ENCODE data around the gene OR1A2. TPM values are rescaled to one million over a fixed set of nuclear protein-coding genes. Genes with fewer than 3 reads are reported as not detected.

Gene OR1A2, protein sequence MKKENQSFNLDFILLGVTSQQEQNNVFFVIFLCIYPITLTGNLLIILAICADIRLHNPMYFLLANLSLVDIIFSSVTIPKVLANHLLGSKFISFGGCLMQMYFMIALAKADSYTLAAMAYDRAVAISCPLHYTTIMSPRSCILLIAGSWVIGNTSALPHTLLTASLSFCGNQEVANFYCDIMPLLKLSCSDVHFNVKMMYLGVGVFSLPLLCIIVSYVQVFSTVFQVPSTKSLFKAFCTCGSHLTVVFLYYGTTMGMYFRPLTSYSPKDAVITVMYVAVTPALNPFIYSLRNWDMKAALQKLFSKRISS
- total RNA-seq (not detected), polyA plus RNA-seq (not detected)
- long read RNA-seq, donor 1, result 0 reads
- long read RNA-seq, donor 2, result 0 reads
- long read RNA-seq, donor 3, result 0 reads

DNA sequence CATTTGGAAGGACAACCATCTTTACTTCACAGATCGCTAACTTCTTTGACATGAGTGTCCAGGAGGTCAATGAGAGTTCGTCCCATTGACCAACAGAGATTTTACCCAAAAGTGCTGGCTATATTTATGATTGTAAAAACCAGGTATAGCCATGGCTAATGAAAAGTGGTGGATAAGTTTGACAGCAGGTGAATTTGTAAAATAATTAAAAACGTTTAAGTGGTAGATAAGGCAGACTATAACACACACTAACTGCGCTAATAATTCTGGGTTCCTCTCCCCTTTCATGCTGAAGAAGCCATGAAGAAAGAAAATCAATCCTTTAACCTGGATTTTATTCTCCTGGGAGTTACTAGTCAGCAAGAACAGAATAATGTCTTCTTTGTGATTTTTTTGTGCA, at the start of gene OR1A2:
TSS of gene OR1A2 (plus strand) at position 301 of the 400 bp plus-strand sequence. CDS start at position 301, 0 bp downstream.
- no peak for ATAC-seq
- 71 to 74% (median 73%) methylated on average over 4 of the region's 4 CpGs for WGBS, 4 donors

DNA sequence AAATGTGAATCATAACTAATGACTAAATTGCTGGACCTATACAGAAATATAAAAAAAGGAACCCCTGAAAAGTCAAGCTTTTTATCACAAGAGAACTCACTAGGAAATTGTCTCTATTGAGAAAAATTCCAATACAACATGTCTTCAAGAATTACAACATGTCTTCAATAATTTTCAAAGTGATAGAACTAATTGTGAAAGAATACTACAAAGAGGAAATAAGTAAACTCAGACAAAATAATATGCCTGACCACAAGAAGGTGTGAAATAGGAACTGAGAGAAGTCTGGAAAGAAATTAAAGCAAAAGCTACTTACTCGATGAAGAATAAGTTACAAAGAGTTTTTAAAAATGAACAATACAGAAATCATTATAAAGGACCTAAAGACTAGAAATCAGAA, 40.1 kb upstream of the OR1A2 start:
- Histone ChIP-seq H3K27me3 (peaks cover 0 to 10% (median 0%) of the 10 kb centered on the region in 9 donors), H3K4me3 (no peak overlapping the region), H3K9me3 (peaks cover 0 to 12% (median 0%) of the 10 kb centered on the region in 12 donors), H3K36me3 (no peaks in the 10 kb centered on the region), H3K4me1 (peaks cover 0 to 8% (median 0%) of the 10 kb centered on the region in 12 donors), H3K27ac (no peak overlapping the region)
- ATAC-seq, result no peak
- DNase-seq, result no peak
- TF ChIP-seq, protein P1, sequence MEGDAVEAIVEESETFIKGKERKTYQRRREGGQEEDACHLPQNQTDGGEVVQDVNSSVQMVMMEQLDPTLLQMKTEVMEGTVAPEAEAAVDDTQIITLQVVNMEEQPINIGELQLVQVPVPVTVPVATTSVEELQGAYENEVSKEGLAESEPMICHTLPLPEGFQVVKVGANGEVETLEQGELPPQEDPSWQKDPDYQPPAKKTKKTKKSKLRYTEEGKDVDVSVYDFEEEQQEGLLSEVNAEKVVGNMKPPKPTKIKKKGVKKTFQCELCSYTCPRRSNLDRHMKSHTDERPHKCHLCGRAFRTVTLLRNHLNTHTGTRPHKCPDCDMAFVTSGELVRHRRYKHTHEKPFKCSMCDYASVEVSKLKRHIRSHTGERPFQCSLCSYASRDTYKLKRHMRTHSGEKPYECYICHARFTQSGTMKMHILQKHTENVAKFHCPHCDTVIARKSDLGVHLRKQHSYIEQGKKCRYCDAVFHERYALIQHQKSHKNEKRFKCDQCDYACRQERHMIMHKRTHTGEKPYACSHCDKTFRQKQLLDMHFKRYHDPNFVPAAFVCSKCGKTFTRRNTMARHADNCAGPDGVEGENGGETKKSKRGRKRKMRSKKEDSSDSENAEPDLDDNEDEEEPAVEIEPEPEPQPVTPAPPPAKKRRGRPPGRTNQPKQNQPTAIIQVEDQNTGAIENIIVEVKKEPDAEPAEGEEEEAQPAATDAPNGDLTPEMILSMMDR (IDR thresholded peaks at IDR 0.05), result no peak
- TF ChIP-seq POLR2A (IDR thresholded peaks at IDR 0.05), result no peak
- 74 to 83% (median 80%) methylated on average over 1 of the region's 1 CpG for WGBS, 4 donors
- intact Hi-C loops (cut with DNase I), result no loop called here

More for the DNA sequence above, at the start of gene OR1A2:
- Histone ChIP-seq H3K27ac (no peak within 1 kb of the TSS), H3K9me3 (peaks cover 0 to 16% (median 7%) of the 10 kb centered on the region in 12 donors), H3K27me3 (peaks cover 0 to 17% (median 0%) of the 10 kb centered on the region in 9 donors), H3K36me3 (no peaks in the 10 kb centered on the region), H3K4me1 (no peaks in the 10 kb centered on the region), H3K4me3 (no peak within 1 kb of the TSS)
- TF ChIP-seq, protein P1 (IDR thresholded peaks at IDR 0.05), result no peak
- TF ChIP-seq POLR2A (IDR thresholded peaks at IDR 0.05), result no peak
- intact Hi-C loops (cut with DNase I), result no loop called here
- DNase-seq, result no peak

DNA sequence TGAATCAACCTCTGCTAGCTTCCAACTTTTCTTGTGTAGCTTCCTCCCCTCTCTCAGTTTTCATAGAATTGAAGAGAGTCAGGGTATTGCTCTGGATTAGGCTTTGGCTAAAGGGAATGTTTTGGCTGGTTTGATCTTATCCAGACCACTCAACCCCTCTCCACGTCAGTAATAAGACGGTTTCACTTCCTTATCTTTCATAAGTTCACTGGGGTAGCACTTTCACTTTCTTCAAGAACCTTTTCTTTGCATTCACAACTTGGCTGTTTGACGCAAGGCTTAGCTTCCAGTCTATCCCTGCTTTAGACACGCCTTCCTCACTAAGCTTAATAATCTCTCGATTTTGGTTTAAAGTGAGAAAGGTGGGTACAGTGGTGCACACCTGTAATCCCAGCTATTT, 29.7 kb upstream of the OR1A2 start:
- Histone ChIP-seq H3K4me3 (no peak overlapping the region), H3K27ac (no peak overlapping the region), H3K9me3 (peaks cover 0 to 13% (median 0%) of the 10 kb centered on the region in 12 donors), H3K27me3 (peaks cover 0 to 6% (median 0%) of the 10 kb centered on the region in 9 donors), H3K36me3 (no peaks in the 10 kb centered on the region), H3K4me1 (peaks cover 0 to 6% (median 0%) of the 10 kb centered on the region in 12 donors)
- 56 to 61% (median 59%) methylated on average over 5 of the region's 5 CpGs for WGBS, 4 donors
- DNase-seq (no peak), ATAC-seq (no peak)
- TF ChIP-seq, protein P1 (IDR thresholded peaks at IDR 0.05), result no peak
- no peak for TF ChIP-seq POLR2A (IDR thresholded peaks at IDR 0.05)
- intact Hi-C loops (cut with DNase I), result no loop called here

DNA sequence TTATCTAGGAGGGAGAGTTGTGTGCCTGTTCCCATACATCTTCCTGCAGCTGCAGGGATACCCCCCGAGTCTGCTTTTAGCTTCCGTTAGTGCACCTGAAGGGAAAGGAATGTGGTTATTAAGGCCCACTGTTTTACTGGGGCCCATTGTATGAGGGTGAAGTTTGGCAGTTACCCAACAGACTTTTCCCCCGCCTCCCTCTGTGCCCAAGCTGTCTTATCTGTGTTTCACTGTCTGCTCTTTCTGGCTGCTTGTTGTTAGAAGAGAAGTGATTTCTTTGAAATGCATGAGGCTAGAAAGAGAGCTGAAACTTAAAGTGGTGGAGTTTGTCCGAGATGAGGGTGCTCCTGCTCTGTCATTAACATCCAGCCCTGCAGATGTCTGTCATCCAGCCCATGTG, 7.4 kb upstream of the OR1A2 start:
- intact Hi-C loops (cut with DNase I), result no loop called here
- no peak overlapping the region for H3K4me3 ChIP-seq
- WGBS, 4 donors, result 35 to 51% (median 42%) methylated on average over 4 of the region's 4 CpGs
- no peak overlapping the region for H3K27ac ChIP-seq
- H3K27me3 ChIP-seq, result peaks cover 0 to 11% (median 0%) of the 10 kb centered on the region in 9 donors
- ATAC-seq (no peak), DNase-seq (no peak)
- no peaks in the 10 kb centered on the region for H3K9me3 ChIP-seq
- no peaks in the 10 kb centered on the region for H3K36me3 ChIP-seq
- H3K4me1 ChIP-seq, result no peaks in the 10 kb centered on the region
- TF ChIP-seq, protein P1 (IDR thresholded peaks at IDR 0.05), result no peak
- TF ChIP-seq POLR2A (IDR thresholded peaks at IDR 0.05), result no peak

Measured in heart left ventricle (tissue), 16 donors.